Hepatocyte (in vitro differentiated cells): ENCODE data around the gene RAB41.

ENCODE experiments used
- EZH2 ChIP-seq: fragments of 200-600 bp; sonication (generic); IDR thresholded peaks from 2 replicates; pipeline ENCODE4 v1.6.1; 2016; ENCODE audit warnings: antibody characterized with exemption, mild to moderate bottlenecking, borderline replicate concordance
- EZH2phosphoT487 ChIP-seq: fragments of 200-600 bp; sonication (generic); IDR thresholded peaks from one replicate; pipeline ENCODE4 v1.6.1; 2018; ENCODE audit warnings: antibody characterized with exemption, mild to moderate bottlenecking, low read depth, moderate library complexity; ENCODE audit not compliant: unreplicated experiment, severe bottlenecking
- TF ChIP-seq, protein P1 (sequence below): fragments of 200-600 bp; sonication (generic); IDR thresholded peaks from 2 replicates; pipeline ENCODE4 v1.5.1; 2016; ENCODE audit warnings: antibody characterized with exemption, mild to moderate bottlenecking; ENCODE audit not compliant: poor library complexity

DNA sequence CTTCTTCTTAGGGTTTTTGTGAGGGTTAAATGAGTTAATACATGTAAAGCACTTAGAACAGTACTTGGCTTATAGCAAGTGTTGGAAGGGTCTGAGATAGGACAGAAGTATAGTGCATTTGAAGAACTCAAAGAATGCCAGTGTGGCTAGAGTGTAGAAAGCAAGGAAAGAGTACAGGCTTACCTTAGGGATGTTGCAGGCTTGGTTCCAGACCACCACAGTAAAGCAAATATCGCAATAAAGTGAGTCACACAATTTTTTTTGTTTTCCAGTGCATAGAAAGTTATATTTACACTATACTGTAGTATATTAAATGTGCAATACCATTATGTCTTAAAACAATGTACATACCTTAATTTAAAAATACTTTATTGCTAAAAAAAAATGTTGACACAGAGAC, 49.2 kb downstream of the RAB41 start:
- TF ChIP-seq, protein P1, sequence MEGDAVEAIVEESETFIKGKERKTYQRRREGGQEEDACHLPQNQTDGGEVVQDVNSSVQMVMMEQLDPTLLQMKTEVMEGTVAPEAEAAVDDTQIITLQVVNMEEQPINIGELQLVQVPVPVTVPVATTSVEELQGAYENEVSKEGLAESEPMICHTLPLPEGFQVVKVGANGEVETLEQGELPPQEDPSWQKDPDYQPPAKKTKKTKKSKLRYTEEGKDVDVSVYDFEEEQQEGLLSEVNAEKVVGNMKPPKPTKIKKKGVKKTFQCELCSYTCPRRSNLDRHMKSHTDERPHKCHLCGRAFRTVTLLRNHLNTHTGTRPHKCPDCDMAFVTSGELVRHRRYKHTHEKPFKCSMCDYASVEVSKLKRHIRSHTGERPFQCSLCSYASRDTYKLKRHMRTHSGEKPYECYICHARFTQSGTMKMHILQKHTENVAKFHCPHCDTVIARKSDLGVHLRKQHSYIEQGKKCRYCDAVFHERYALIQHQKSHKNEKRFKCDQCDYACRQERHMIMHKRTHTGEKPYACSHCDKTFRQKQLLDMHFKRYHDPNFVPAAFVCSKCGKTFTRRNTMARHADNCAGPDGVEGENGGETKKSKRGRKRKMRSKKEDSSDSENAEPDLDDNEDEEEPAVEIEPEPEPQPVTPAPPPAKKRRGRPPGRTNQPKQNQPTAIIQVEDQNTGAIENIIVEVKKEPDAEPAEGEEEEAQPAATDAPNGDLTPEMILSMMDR = no peak
- no peak for TF ChIP-seq EZH2
- TF ChIP-seq EZH2phosphoT487 = no peak
